MM.1S (cell line): ENCODE data around the gene DISP3.

Experiments used
- EZH2 ChIP-seq: fragments of 300-600 bp; sonication (generic); optimal IDR thresholded peaks from 2 replicates; pipeline ENCODE3; 2017; ENCODE audit warnings: low read depth, mild to moderate bottlenecking, antibody characterized with exemption, low read length, mixed read lengths
- EZH2phosphoT487 ChIP-seq: fragments of 300-600 bp; sonication (generic); IDR thresholded peaks from 2 replicates; pipeline ENCODE4 v1.6.1; 2018; ENCODE audit warnings: antibody characterized with exemption, low read length
- TF ChIP-seq, protein P1 (sequence below): fragments of 300-600 bp; sonication (generic); IDR thresholded peaks from 2 replicates; pipeline ENCODE4 v1.5.1; 2016; ENCODE audit warnings: antibody characterized with exemption, low read length, mixed read lengths

- TF ChIP-seq, protein P1, sequence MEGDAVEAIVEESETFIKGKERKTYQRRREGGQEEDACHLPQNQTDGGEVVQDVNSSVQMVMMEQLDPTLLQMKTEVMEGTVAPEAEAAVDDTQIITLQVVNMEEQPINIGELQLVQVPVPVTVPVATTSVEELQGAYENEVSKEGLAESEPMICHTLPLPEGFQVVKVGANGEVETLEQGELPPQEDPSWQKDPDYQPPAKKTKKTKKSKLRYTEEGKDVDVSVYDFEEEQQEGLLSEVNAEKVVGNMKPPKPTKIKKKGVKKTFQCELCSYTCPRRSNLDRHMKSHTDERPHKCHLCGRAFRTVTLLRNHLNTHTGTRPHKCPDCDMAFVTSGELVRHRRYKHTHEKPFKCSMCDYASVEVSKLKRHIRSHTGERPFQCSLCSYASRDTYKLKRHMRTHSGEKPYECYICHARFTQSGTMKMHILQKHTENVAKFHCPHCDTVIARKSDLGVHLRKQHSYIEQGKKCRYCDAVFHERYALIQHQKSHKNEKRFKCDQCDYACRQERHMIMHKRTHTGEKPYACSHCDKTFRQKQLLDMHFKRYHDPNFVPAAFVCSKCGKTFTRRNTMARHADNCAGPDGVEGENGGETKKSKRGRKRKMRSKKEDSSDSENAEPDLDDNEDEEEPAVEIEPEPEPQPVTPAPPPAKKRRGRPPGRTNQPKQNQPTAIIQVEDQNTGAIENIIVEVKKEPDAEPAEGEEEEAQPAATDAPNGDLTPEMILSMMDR, result no peak
- TF ChIP-seq EZH2 (no peak), EZH2phosphoT487 (no peak)
Measured at GRCh38 chr1:11578004-11578403, 99.0 kb downstream of the DISP3 start.
